Measurements from ENCODE around the gene DQX1. TPM values are rescaled to one million over a fixed set of nuclear protein-coding genes. Genes with fewer than 3 reads are reported as not detected.

The DQX1 gene
- 0.58 TPM in 1 of 2 replicates, not detected in the other for total RNA-seq

GRCh38 chr2:74525717-74526648, at the start of gene DQX1:
TSS of gene DQX1 (minus strand) at chr2:74526231. CDS start at chr2:74525729, 502 bp downstream.

DNA sequence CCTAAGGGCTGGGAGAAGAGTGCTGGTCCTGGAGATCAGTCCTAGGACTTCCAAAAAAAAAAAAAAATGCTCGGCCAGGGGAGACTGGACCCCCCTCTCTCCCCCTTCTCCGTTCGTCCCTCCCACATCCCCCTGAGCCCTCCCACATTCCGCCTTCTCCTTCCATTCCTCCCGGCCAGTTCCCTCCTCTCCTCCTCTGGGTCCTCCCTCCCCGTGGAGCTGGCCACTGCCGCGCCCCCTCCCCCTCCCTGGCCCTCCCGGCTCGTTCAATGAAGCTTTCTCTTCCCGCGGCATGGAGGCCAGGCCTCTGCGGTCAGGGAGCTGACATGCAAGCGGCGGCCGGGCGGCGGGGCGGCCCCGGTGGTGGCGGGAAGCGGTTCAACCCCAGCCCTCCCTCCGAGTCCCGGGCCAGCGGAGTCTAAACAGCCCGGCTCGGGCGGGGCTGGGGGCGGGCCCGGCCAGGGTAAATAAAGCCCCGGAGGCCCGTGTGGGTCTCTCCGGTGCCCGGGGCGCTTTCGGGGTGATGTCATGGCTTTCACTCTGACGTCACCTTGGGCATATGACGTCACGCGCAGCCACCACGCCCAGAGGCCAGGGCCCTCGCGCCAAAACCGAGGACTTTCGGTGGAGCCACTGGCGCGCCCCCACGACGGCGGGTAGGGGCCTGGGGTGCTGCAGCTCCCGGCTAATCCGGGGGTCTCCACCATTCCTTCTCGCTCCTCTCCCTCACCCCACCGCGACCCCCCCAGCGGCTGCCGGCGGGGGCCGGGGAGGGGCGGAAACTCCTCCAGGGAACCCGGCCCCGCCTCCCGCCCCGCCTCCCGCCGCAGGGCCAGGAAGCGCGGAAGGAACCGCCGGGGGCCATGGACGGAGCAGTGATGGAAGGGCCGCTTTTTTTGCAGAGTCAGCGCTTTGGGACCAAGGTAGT, 28.1 kb upstream of the DQX1 start, which contains the start of the genes DOK1 and LOXL3:
DOK1 (plus strand) TSS at position 829 of the 928 bp plus-strand sequence; CDS start at position 864, 35 bp downstream.
LOXL3 (minus strand) TSS at position 51 of the 928 bp plus-strand sequence. CDS start 1,308 bp downstream, outside the sequence.

DNA sequence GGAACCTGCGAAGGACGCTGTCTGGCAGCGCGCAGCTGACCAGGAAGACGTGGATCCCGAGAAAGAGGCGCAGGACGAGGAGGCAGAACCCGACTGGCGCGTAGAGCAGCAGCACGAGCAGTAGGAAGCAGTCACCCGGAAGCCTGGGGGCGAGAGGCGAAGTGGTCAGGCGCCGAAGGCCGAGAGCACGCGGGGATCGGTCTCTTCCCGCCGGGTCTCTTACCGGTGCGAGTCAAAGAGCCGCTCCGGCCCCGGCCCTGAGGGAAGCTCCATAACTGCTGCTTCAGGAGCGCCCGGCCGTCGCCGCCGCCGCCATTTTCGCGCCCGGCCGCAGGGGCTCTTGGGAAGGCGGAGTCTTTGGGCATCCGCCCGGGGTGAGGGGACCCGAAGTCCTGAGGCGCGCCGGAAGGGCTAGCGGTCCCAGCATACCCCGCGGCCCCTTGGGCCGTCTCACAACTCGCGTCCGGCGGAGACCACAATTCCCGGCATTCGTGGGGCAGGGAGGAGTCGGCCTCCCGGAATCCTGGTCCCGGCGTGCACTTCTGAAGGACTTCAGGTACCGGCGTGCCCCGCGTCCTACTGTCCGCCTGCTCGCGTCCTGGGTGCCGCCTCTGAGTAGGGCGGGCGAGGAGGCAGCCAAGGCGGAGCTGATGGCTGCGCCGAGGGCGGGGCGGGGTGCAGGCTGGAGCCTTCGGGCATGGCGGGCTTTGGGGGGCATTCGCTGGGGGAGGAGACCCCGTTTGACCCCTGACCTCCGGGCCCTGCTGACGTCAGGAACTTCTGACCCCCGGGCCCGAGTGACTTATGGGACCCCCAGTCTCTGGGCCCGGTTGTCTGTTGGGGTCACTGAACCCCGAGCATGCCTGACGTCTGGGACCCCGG, 3.6 kb upstream of the DQX1 start, which contains the start of the genes AUP1 and HTRA2:
AUP1 (minus strand) TSS at position 350 of the 882 bp plus-strand sequence; CDS start at position 273, 77 bp downstream.
HTRA2 (plus strand) TSS at position 577 of the 882 bp plus-strand sequence; CDS start at position 651, 74 bp downstream.

DNA sequence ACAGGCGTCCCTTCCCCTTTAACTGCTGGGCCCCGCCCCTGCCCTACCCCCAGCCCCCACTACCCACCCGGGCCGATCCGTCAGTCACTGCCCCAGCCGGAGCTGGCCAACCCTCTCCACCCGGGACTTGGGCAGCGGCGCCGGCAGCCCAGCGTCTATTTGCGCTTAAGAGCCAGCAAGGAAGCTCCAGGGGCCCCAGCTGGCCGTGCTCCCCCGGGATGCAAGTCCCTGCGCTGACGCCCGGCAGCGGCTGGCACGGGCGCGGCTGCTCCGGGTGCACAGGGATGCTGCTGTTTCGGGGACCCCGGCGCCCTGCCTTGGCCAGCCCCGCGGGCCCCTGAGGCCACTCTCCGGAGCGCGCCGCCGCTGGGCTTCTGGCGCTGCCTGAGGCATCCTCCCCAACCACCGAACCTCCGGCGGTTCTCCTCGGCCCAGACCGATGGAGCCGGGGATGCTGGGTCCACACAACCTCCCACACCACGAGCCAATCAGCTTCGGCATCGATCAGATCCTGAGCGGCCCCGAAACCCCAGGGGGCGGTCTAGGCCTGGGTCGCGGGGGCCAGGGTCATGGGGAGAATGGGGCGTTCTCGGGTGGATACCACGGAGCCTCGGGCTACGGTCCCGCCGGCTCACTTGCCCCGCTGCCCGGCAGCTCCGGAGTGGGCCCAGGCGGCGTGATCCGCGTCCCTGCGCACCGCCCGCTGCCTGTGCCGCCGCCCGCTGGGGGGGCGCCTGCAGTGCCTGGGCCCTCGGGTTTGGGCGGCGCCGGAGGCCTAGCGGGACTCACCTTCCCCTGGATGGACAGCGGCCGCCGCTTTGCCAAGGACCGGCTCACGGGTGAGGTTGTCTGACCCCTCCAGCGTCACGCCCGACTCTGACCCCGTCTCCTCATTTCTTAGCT, 11.4 kb downstream of the DQX1 start, which contains the start of gene TLX2:
TLX2 (plus strand) TSS at position 83 of the 903 bp plus-strand sequence; CDS start at position 440, 357 bp downstream.

DNA sequence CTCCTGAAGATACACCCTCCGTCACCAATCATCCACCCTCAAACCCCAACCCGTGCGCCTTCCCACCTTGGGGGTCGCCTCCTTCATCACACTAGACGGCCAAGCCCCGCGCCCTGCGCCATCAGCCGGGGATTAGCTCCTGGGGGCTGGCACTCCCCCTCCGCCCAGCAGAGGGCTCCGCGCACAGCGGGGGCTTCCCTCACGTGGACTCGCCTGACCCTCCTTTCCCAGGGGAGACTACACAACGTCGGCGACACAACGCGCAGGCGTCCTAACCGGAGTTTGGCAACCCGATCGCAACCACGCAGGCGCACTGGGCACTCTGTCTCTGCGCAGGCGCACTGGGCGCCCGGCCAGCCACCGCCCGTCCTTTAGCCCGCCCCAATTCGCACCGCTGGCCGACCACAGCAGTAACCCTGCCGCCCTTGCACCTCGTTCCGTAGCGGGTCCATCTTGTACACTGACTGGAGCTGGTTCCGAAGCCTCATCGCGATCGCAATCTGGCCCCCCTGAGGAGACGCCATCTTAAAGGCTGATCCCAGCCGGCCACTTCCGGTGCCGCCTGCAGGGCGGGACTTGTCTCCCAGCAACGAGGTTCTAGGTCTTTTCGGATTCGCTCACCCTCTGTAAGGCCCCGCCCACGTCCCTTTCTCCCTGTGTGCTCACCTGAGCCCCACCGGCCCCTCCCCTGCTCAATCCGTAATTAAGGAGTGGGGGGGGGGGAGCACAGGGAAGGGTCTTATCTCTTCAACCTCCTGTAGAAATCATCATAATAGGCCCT, 18.7 kb downstream of the DQX1 start, which contains the start of gene PCGF1:
PCGF1 (minus strand) TSS at position 551 of the 781 bp plus-strand sequence; CDS start at position 524, 27 bp downstream.

DNA sequence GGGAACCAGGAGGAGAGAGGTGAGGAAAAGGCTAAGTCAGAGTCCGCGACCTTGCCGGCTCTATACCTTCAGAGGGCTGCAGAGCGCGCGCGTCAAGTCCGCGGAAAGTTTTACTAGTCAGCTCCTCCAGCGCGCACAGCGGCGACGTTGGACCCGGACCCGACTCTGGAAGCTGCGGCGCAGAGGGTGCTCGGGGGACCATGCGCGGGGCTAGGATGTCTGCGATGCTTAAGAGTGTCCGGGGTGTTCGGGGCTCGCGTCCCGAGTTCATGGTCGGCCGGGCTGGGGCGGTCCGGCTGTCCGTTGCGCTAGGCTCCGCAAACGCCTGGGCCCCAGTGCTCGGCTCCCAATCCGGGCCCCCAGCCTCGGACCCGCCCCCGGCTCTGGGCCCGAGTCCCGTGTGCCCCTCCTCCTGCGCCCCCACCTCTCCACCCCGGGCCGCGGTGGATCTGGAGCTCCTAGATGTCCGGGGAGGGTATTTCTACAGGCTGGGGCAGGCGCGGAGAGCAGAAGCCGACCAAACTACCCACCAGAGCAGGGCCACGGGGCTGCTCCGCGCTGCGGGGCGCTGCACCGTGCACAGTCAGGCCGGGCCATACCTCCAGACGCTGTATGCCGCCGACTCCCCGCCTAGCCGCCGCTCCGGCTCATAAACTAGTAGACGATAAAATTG, 26.6 kb downstream of the DQX1 start, which contains the start of gene LBX2:
LBX2 (minus strand) TSS at position 337 of the 673 bp plus-strand sequence; CDS start at position 271, 66 bp downstream.

DNA sequence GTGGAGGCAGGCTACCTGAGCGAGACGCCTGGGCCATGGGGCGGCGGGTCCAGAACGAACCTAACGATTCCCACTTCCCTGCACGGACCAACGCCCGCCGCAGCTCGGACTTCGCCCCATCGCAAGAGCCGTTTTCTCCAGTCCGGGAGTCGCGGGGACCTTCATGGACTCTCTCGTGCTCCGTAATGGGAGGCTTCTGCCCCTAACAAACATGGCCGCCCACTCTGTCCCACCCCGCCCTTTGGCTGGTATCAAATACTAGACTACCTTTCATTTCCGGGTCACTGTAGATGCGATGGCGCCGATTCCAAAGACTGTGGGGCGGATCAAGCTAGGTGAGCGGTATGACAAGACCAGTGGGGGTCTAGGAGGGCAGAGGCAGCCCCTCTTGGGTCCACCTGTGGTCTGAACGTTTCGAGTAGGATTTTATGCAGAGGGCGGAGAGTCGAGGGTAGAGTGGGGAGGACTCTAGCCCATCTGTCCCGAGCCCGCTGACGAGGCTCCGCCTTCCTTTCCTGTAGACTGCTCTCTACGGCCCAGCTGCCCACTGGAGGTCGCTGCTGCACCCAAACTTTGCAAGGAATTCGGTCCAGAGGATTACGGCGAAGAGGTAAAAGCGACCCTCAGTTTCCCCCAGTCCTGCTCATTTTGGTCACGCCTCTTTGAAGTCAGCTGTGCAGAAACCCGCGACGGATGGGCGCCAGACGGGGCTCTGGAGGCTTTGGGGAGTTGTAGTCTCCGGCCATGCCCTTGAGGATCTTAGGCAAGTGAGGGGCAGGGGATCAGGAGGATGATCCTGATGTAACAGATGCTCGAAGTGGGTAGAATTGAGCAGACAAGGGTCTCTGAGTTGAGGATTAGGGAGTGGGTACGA, 43.0 kb downstream of the DQX1 start, which contains the start of the genes CCDC142 and TTC31:
CCDC142 (minus strand) TSS at position 198 of the 874 bp plus-strand sequence; CDS start at position 37, 161 bp downstream.
TTC31 (plus strand) TSS at position 281 of the 874 bp plus-strand sequence; CDS start at position 296, 15 bp downstream.

GRCh38 chr2:74472086-74472944, 53.7 kb downstream of the DQX1 start, which contains the start of gene MRPL53:
TSS of gene MRPL53 (minus strand) at chr2:74472680. CDS start at chr2:74472660, 20 bp downstream.

Other genes with a start within 250 kb of the DQX1 start
- gene SLC4A5, start 182.8 kb downstream of the DQX1 start, total RNA-seq: not detected in 2 replicates
- 139 and 142 TPM in 2 replicates for gene DCTN1, start 145.9 kb downstream of the DQX1 start, total RNA-seq
- gene C2orf81, start 104.6 kb downstream of the DQX1 start, total RNA-seq: 2.8 and 7.5 TPM in 2 replicates
- 54.2 and 63.1 TPM in 2 replicates for gene WDR54, start 104.5 kb downstream of the DQX1 start, total RNA-seq
- gene RTKN, start 84.3 kb downstream of the DQX1 start, total RNA-seq: 14.9 and 18.7 TPM in 2 replicates
- 3.0 and 18.2 TPM in 2 replicates for gene INO80B, start 71.1 kb downstream of the DQX1 start, total RNA-seq
- 54.1 and 60.8 TPM in 2 replicates for gene WBP1, start 67.8 kb downstream of the DQX1 start, total RNA-seq
- gene MOGS, start 60.8 kb downstream of the DQX1 start, total RNA-seq: 102 and 123 TPM in 2 replicates
- gene MRPL53, start 53.6 kb downstream of the DQX1 start, total RNA-seq: 39.5 and 60.5 TPM in 2 replicates
- gene CCDC142, start 43.2 kb downstream of the DQX1 start, total RNA-seq: 8.4 and 11.7 TPM in 2 replicates
- 18.5 and 31.2 TPM in 2 replicates for gene TTC31, start 43.1 kb downstream of the DQX1 start, total RNA-seq
- gene LBX2, start 26.6 kb downstream of the DQX1 start, total RNA-seq: 1.7 and 4.1 TPM in 2 replicates
- gene PCGF1, start 18.5 kb downstream of the DQX1 start, total RNA-seq: 11.7 and 16.4 TPM in 2 replicates
- not detected in 2 replicates for gene TLX2, start 11.8 kb downstream of the DQX1 start, total RNA-seq
- 84.5 and 84.9 TPM in 2 replicates for gene AUP1, start 3.5 kb upstream of the DQX1 start, total RNA-seq
- 38.5 and 44.4 TPM in 2 replicates for gene HTRA2, start 3.7 kb upstream of the DQX1 start, total RNA-seq
- gene LOXL3, start 27.7 kb upstream of the DQX1 start, total RNA-seq: 12.9 and 15.6 TPM in 2 replicates
- gene DOK1, start 28.5 kb upstream of the DQX1 start, total RNA-seq: 23.9 and 30.3 TPM in 2 replicates
- not detected in 2 replicates for gene M1AP, start 122.1 kb upstream of the DQX1 start, total RNA-seq
- 4.0 and 9.7 TPM in 2 replicates for gene SEMA4F, start 128.0 kb upstream of the DQX1 start, total RNA-seq